Thyroid gland (tissue), 4 donors: Measurements from ENCODE around the gene TCL1A.

ENCODE experiments used
- CTCF ChIP-seq, 6 experiments: fragments of 200-600 bp in 3 of 6; fragments of 450-650 bp in 3 of 6; sonication (generic) in 3 of 6; IDR thresholded peaks; one replicate each; pipeline ENCODE4 v1.5.1; 2016 to 2019; ENCODE audit warnings: antibody characterized with exemption in 6 of 6, mild to moderate bottlenecking in 2 of 6, inconsistent platforms in 1 of 6, moderate library complexity in 1 of 6
- POLR2A ChIP-seq, 2 donors: fragments of 450-650 bp; IDR thresholded peaks; one replicate each; pipeline ENCODE4 v1.6.1; 2017; ENCODE audit warnings: antibody characterized with exemption in 2 of 2, mild to moderate bottlenecking in 2 of 2, moderate library complexity in 1 of 2

- TF ChIP-seq CTCF (IDR thresholded peaks at IDR 0.05) (no peak), POLR2A (IDR thresholded peaks at IDR 0.05) (no peak)
Measured at GRCh38 chr14:95675486-95675885, 38.4 kb downstream of the TCL1A start.
